GM23338 (cell line): ENCODE results near the gene PIP5K1C.

ENCODE experiments used
- CREB1 ChIP-seq: fragments of 250-450 bp; sonication (Bioruptor Pico); IDR thresholded peaks from 2 replicates; pipeline ENCODE4 v1.5.0; 2020; ENCODE audit warnings: low read depth, mild to moderate bottlenecking, moderate library complexity
- ETS1 ChIP-seq: IDR thresholded peaks from 2 replicates; pipeline ENCODE4 v1.6.1; 2016; ENCODE audit warnings: antibody characterized with exemption
- EZH2 ChIP-seq: fragments of 200-600 bp; sonication (generic); IDR thresholded peaks from one replicate; pipeline ENCODE4 v1.8.0; 2017; ENCODE audit warnings: antibody characterized with exemption, mild to moderate bottlenecking, low read depth; ENCODE audit not compliant: unreplicated experiment
- EZH2phosphoT487 ChIP-seq: fragments of 200-600 bp; sonication (generic); IDR thresholded peaks from one replicate; pipeline ENCODE4 v1.8.1; 2018; ENCODE audit warnings: antibody characterized with exemption; ENCODE audit not compliant: unreplicated experiment
- POLR2AphosphoS5 ChIP-seq: IDR thresholded peaks from 2 replicates; pipeline ENCODE4 v1.6.1; 2016; ENCODE audit warnings: antibody characterized with exemption, low read depth
- TF ChIP-seq, protein P1 (sequence below), 2 experiments: fragments of 200-600 bp in 1 of 2; sonication (generic) in 1 of 2; conservative IDR thresholded peaks; 2 replicates each; pipeline versions ENCODE4 v1.5.1 to v1.6.1; 2016 to 2017; ENCODE audit warnings: antibody characterized with exemption in 2 of 2, low read depth in 2 of 2, mild to moderate bottlenecking in 2 of 2, moderate library complexity in 1 of 2
- TF ChIP-seq, protein P2 (sequence below): IDR thresholded peaks from one replicate; pipeline ENCODE4 v1.6.1; 2018; ENCODE audit warnings: antibody characterized with exemption; ENCODE audit not compliant: unreplicated experiment

GRCh38 chr19:3707868-3708206 is 7.6 kb upstream of the PIP5K1C start:
- TF ChIP-seq, protein P1, sequence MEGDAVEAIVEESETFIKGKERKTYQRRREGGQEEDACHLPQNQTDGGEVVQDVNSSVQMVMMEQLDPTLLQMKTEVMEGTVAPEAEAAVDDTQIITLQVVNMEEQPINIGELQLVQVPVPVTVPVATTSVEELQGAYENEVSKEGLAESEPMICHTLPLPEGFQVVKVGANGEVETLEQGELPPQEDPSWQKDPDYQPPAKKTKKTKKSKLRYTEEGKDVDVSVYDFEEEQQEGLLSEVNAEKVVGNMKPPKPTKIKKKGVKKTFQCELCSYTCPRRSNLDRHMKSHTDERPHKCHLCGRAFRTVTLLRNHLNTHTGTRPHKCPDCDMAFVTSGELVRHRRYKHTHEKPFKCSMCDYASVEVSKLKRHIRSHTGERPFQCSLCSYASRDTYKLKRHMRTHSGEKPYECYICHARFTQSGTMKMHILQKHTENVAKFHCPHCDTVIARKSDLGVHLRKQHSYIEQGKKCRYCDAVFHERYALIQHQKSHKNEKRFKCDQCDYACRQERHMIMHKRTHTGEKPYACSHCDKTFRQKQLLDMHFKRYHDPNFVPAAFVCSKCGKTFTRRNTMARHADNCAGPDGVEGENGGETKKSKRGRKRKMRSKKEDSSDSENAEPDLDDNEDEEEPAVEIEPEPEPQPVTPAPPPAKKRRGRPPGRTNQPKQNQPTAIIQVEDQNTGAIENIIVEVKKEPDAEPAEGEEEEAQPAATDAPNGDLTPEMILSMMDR (conservative IDR thresholded peaks at IDR 0.05; ENCODE audit: low read depth in 2 of 2), result no peak
- TF ChIP-seq CREB1 (CRISPR knock-in tag), result no peak
- no peak for TF ChIP-seq ETS1
- no peak for TF ChIP-seq POLR2AphosphoS5
- TF ChIP-seq, protein P2, sequence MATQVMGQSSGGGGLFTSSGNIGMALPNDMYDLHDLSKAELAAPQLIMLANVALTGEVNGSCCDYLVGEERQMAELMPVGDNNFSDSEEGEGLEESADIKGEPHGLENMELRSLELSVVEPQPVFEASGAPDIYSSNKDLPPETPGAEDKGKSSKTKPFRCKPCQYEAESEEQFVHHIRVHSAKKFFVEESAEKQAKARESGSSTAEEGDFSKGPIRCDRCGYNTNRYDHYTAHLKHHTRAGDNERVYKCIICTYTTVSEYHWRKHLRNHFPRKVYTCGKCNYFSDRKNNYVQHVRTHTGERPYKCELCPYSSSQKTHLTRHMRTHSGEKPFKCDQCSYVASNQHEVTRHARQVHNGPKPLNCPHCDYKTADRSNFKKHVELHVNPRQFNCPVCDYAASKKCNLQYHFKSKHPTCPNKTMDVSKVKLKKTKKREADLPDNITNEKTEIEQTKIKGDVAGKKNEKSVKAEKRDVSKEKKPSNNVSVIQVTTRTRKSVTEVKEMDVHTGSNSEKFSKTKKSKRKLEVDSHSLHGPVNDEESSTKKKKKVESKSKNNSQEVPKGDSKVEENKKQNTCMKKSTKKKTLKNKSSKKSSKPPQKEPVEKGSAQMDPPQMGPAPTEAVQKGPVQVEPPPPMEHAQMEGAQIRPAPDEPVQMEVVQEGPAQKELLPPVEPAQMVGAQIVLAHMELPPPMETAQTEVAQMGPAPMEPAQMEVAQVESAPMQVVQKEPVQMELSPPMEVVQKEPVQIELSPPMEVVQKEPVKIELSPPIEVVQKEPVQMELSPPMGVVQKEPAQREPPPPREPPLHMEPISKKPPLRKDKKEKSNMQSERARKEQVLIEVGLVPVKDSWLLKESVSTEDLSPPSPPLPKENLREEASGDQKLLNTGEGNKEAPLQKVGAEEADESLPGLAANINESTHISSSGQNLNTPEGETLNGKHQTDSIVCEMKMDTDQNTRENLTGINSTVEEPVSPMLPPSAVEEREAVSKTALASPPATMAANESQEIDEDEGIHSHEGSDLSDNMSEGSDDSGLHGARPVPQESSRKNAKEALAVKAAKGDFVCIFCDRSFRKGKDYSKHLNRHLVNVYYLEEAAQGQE, result no peak
- no peak for TF ChIP-seq EZH2phosphoT487
- TF ChIP-seq EZH2, result no peak
